Left ventricle myocardium inferior (tissue), 1 donor: ENCODE measurements around the gene DERL3. TPM values are rescaled to one million over a fixed set of nuclear protein-coding genes. Genes with fewer than 3 reads are reported as not detected.

Experiments
- DNase-seq: peaks from one replicate; pipeline ENCODE4 v3.0.0-alpha.2; 2020
- H3K27ac ChIP-seq: fragments of 200-600 bp; replicated peaks from 2 replicates; pipeline ENCODE4 v1.8.0; 2021
- H3K27me3 ChIP-seq: fragments of 200-600 bp; 2 replicates; pipeline ENCODE4 v1.8.0; 2021; ENCODE audit warnings: low read depth
- H3K36me3 ChIP-seq: fragments of 200-600 bp; 2 replicates; pipeline ENCODE4 v1.8.0; 2021
- H3K4me1 ChIP-seq: fragments of 200-600 bp; 2 replicates; pipeline ENCODE4 v1.8.0; 2021
- H3K4me3 ChIP-seq: fragments of 200-600 bp; 2 replicates; pipeline ENCODE4 v1.8.0; 2021; ENCODE audit warnings: mild to moderate bottlenecking, moderate library complexity
- H3K9me3 ChIP-seq: fragments of 200-600 bp; replicated peaks from 2 replicates; pipeline ENCODE4 v1.8.0; 2021
- CTCF ChIP-seq: fragments of 200-600 bp; IDR thresholded peaks from 2 replicates; pipeline ENCODE4 v1.8.0; 2021; ENCODE audit warnings: antibody characterized with exemption, mild to moderate bottlenecking, borderline replicate concordance
- intact Hi-C: fragments of 100-400 bp; cut with micrococcal nuclease; formaldehyde crosslinking; loops from one replicate; pipeline ENCODE4 v1.11.0; 2022
- total RNA-seq: library from RNA; stranded (reverse); fragmentation: NEBNext Ultra II Directional; extraction: Animal tissue kit (Norgen Biotek cat#: 25700); gene quantifications from one replicate; pipeline ENCODE4 v1.2.1, GENCODE V29; 2021
- donor health status: DM: no; HTN: yes; CAD: no; lungs with severe emphysema.

Gene DERL3
- total RNA-seq, 1 donor from 2014 or later = 2.0 TPM

- Histone ChIP-seq H3K9me3 (no peaks in the 10 kb centered on the region), H3K4me3 (no peak overlapping the region), H3K36me3 (peaks cover 60% of the 10 kb centered on the region), H3K27me3 (no peaks in the 10 kb centered on the region), H3K27ac (peak overlapping the region; percentile 96), H3K4me1 (peaks cover 100% of the 10 kb centered on the region)
- no peak for TF ChIP-seq CTCF
- DNase-seq = no peak
- intact Hi-C loops = no loop called here
Observed at GRCh38 chr22:23832226-23833016, 6.4 kb downstream of the DERL3 start.

- Histone ChIP-seq H3K27me3 (no peaks in the 10 kb centered on the region), H3K4me1 (peaks cover 100% of the 10 kb centered on the region), H3K27ac (peak overlapping the region; percentile 96), H3K36me3 (peaks cover 66% of the 10 kb centered on the region), H3K9me3 (no peaks in the 10 kb centered on the region), H3K4me3 (no peak overlapping the region)
- DNase-seq = no peak
- intact Hi-C loops = no loop called here
- no peak for TF ChIP-seq CTCF
Observed at GRCh38 chr22:23831781-23832180, 7.0 kb downstream of the DERL3 start.

GRCh38 chr22:23831261-23831660, 7.5 kb downstream of the DERL3 start:
- Histone ChIP-seq H3K4me1 (peaks cover 100% of the 10 kb centered on the region), H3K36me3 (peaks cover 69% of the 10 kb centered on the region), H3K4me3 (no peak overlapping the region), H3K27ac (peak overlapping the region; percentile 96), H3K27me3 (no peaks in the 10 kb centered on the region), H3K9me3 (no peaks in the 10 kb centered on the region)
- no peak for DNase-seq
- intact Hi-C loops = no loop called here
- no peak for TF ChIP-seq CTCF

GRCh38 chr22:23829845-23830372, 8.9 kb downstream of the DERL3 start:
- H3K4me1 ChIP-seq = peaks cover 100% of the 10 kb centered on the region
- DNase-seq = no peak
- no peaks in the 10 kb centered on the region for H3K27me3 ChIP-seq
- TF ChIP-seq CTCF = no peak
- peaks cover 74% of the 10 kb centered on the region for H3K36me3 ChIP-seq
- intact Hi-C loops = no loop called here
- no peaks in the 10 kb centered on the region for H3K9me3 ChIP-seq
- H3K4me3 ChIP-seq = no peak overlapping the region
- peak overlapping the region; percentile 96 for H3K27ac ChIP-seq

GRCh38 chr22:23828800-23829680, 9.8 kb downstream of the DERL3 start:
- intact Hi-C loops = no loop called here
- Histone ChIP-seq H3K27ac (peak overlapping the region; percentile 96), H3K36me3 (peaks cover 73% of the 10 kb centered on the region), H3K4me1 (peaks cover 100% of the 10 kb centered on the region), H3K4me3 (peak overlapping the region; percentile 25), H3K9me3 (no peaks in the 10 kb centered on the region), H3K27me3 (no peaks in the 10 kb centered on the region)
- DNase-seq = peak; percentile 68
- TF ChIP-seq CTCF = no peak
